ENCODE data around the gene PIGK.
A peak's percentile ranks its signal among the peaks of the same experiment; 100 is the strongest.

PIGK gene

DNA sequence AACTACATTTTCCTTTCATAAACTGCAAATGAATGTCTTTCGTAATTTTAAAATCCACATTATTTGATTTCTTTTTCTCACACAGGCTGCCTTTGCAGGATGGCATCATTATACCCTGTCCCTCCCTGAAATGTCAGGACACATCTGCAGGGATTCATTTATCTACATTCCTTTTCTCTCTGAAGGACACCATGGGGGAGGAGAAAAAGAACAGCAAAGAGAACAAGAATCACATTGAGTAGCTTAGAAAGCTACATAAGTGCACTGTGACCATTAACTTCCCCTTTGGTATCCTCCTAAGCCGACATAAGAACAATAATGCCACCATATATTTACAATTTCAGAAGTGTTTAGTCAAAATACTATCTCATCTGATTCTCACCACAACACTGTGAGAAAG is 129.5 kb downstream of the PIGK start:
- DNase-seq, result no peak

DNA sequence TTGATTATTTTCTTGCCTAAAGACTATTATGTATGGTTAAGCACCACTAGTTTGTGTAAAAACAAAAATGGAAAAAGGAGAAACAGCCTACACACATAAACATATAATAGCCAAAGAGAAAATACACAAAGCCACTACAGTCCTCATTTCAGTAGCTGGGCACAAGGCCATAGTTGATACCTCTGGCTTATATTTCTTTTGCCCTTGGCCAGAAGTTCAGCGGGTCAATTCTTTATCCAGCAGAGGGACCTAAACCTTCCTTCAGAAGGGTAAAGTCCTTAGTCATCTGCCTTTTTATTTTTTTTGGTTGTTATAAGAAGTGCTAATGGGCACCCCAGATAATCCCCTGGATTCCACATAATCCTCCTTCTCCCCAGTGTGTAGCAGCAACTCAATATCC is 134.1 kb downstream of the PIGK start:
- no peak for DNase-seq

DNA sequence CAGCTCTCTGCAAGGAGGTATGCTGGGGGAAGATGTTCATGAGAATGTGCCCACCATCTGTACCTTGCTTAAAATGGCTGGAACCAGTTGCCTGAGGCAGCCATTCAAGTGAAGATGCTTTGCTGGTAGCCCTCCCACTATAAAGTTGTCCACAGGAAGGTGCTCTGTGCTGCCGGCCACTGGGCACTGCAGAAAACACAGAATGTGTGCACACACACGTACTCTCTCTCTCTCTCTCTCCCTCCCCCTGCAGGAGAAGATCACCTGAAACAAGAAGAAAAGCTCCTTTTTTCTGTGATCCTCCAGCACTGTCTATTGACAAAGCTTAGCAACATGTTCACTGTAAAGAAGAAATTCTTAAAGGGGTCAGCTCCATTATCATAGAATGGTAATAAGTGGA is 134.8 kb downstream of the PIGK start:
- DNase-seq, result no peak

DNA sequence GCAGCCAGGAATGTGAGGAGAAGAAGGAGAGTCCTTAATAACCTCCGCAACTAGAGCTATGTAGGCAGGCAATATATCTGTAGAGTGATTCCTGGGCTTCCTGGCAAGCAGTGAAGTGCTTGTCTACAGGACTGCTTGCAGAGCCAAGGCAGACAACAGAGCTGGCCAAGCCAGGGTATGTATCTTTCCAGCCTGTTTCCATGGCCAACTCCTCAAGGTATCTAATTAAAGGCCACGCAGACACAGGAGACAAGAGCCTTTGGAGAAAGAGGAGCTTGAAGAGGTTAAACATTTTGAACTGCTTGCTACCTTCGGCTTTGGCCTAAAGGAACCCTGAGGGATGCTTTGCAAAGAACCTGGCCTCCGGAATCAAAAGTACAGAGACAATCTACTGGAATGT is 137.4 kb downstream of the PIGK start:
- DNase-seq, result no peak

DNA sequence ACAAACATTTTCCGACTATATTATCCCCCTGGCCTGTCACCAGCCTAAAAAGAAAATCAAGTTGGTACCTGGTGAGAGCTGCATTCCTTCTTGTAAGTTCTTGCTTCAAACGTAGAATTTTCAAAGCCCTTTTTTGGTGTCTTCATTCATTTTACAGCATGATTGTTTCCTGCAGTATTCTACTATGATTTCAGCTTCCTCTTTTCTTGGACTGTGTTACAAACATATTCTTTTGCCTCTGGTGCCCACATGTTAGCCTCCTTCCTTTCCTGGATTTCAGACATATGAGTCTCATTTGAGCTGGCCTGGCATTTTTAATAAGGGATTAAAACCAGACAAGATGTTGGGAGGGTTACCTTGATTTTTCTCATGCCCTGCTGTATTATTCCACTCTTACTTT is 142.5 kb downstream of the PIGK start:
- peak; percentile 13 for DNase-seq

DNA sequence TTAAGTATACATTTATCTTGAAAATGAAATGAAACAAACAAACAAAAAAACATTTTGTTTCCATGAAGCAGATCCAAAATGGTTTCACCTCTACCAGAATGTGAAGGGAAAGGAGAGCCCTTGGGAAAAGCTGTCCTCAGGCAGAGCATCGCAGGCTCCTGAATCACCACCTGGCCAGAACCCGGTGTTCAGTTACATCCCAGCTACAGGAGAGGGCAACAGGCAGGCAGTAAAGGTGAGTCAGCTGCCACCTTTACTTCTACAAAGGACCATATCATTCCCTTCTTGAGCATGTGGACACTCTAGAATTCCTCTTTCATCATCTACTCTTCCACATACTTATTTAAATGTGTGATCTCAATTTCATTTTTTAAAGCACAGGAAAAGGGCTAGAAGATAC is 151.2 kb downstream of the PIGK start:
- DNase-seq, result no peak

DNA sequence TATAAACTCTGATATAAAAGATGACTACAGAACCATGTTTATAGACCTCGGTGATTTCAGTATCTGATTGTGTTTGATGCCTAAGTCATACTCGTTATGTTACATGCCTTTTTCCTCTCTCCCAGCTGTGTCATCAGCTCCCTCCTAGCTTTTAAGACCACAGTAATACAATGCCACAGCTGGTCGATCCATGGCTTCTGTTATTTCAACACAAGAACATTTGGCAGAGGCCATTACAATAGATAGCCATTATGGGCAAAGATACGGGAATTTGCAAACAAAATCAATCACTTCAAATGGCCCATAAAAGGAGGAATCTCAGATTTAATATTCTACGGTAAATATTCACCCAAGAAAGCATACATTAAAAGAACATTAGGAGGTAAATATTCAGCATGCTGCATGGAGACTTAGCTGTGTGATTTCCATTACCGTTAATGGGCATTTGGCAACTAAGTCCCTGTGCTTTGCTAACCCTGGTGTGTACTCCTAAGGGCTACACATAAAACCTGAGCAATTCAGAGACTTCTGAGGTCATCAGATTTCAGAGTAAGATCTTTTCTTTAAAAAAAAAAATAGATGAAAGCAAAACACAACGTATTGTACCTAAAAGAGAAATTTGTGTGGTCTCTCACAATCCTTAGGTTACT is 153.4 kb downstream of the PIGK start:
- no peak for DNase-seq

DNA sequence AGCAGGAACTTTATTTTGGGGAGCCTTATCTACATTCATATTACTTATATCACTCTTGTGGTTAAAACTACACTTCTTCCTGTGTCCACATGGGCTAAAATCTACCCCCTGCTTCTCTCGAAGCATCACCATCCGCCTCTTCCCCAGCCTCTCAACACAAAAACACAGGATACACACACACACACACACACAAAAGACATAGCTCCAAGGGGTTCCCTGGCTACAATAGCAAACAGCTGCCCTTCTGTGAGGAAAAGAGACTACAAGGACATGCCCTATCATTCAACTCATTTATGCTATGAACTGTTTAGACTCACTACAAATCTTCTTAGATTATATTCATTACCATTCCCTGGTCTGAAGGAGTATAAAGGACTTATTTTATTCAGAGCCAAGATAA is 155.0 kb downstream of the PIGK start:
- DNase-seq, result no peak

DNA sequence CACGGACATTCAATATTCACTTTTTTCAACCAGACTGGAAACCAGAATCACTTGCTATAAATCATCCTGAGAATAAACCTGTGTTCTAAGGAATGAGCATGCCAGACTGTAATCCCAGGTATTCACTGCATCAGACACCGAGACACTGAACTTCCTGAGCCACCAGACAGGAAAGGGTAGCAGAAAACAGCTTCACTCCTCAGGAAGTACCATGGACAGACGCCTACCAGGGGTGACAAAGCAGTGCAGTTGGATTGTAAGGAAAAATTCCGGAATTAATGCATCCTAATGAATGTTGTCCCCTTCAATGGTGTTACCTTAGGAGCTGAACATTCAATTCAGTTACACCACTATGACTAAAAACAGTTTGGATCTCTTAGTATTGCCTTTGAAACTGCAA is 156.1 kb downstream of the PIGK start:
- DNase-seq, result no peak

DNA sequence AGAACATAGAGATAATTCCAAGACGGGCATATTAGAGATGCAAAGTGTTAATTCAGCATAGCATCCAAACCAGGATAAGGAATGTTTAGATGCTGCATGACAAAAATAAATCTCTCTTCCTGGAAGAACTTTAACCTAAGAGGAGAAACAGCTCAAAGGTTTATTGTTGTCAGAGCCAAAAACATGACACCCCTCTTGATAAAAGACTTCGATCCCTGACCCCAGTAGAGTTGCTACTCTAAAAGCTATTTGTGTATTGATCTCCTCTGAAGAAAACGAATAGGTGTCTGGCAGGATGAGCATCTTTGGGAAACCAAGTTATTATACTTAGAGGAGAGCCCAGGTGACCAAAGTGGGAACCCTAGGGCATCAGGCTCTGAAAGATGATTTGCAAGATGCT is 158.1 kb downstream of the PIGK start:
- no peak for DNase-seq

DNA sequence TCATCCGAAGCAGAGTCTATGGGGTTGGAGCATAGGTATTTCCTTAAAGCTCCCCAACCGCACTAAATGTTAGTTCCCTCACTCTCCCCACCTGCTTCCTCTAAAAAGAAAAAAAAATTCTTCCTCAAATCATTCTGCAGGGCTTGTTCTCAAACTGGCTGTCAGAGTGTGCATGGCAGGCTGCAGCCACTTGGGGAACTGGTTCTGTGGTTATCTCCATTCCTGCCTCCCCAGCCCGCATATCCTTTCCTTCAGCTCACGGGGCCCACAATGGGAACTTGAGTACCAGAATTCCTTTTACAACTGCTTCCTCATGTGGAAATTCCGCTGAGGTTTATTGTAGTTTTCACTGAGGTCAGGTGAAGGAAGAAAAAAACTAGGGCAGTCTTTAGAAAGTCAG is 159.2 kb downstream of the PIGK start:
- DNase-seq, result peak; percentile 54

DNA sequence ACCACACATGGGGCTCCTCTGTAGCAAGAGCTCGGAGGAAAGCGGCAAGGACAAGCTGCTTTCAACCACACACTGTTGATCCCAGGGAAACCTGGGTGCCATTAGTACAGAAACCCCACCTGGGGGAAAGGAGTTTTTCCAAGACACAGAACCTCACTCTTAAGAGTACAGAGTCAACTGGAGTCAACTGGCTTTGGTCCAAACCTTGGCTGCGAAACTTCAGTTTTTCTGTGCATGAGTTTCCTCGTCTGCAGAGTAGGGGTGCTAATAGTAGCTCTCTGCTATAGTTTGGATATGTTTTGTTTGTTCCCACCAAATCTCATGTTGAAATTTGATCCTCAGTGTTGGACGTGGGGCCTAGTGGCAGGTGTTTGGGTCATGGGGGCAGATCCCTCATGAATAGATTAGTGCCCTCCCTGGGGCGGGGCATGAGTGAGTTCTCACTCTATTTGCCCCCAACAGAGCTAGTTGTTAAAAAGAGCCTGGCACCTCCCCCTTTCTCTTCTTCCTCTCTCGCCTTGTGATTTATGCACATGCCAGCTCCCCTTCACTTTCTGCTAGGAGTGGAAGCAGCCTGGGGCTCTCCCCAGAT is 161.1 kb downstream of the PIGK start:
- DNase-seq, result no peak

DNA sequence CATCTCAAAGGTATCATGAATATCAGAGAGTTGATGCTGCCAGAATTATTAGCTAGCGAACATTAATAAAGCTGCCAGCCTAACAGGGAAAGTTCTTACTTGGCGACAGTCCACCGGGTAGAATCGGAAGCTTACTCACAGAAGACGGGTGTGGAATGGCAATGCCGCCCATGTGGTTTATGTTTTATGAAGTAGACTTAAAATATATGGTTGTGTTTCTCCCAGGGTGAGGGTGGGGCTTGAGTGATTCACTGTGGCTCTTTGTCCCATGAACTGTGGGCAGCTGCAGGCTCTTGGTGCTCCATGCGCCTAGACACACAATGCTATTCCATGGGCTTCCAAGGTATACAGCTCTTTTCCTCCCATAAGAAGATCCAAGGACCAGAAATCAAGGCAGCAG is 162.7 kb downstream of the PIGK start:
- DNase-seq, result no peak

DNA sequence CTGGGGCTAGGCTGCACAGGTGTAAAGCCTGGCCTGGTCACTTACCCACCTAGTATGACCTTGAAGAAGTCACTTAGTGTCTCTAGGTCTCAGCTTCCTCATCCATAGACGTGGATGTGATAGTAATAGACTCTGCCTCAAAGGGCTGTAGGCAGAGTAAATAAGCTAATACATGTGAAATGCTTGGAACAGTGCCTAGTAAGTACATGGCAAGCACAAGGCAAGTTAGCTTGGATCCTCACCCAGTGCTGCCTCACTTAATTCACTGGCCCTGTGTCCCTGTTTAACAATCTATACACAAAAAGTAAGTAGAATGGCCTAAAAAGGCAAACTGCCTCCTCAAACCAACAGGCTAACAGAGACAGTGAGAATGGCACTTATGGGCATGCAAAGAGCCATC is 167.8 kb downstream of the PIGK start:
- no peak for DNase-seq

DNA sequence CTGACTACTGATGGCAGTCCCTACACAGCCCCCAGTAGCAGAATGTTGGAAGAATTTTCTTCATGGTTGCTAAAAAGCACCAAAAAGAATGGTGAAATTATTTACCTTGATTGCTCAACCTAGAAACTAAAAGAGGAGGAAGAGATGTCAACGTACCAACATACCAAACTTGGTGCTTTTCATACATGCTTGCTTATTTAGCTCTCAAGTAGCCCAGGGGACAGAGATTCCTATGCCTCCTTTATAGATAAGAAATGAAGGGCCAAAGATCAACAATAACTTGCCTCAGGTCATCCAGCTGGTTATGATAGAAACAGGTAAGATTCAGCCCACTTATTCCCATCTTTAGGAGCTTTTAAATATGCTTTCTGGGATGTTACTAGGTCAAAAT is 170.6 kb downstream of the PIGK start:
- no peak for DNase-seq

DNA sequence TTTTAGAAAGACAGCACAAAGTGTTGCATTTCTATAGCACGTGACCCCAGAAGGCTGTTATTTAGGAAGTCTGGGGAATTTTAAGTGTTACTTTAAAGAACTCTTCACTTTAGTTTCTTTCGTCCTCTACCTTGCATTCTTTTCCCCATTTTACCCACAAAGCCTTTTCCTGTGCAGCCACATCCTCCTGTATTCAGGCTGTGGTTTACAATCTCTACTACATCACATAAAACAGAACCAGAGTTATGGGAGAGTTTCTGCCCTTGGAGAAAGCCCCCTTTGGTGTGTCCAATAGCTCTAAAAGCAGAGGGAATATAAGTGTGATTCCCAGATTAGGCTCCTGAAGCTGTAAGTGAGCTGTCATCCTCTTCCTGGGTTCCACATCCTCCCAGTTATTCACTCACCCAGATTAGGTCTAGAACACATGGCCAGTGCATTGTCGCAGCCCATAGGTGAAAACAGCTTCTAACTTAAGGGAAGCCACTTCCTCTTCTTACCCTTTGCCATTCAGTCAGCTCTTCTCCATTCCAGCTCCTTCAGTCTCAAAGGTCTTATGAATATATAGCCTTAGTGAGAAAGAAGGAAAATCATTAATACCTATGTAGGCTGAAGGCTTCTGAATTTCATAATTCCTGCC is 171.1 kb downstream of the PIGK start:
- peak; percentile 36 for DNase-seq

DNA sequence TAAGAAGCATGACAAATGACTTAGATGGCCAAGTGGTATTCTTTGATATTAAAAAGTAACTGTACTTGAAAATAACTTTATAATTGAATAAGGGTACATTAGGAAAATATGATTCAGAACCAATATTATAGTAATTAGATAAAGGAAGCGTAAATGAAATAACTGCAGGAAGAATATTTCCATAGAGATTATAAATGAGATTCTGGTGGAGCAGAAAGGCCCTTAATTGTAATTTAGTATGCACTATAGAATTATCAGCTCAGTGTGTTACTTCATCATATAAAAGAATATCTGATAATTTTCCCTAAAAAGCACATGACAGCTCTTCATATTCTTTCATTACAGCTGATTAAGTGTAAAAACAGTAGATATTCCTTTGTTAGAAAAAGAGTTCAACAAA is 171.7 kb downstream of the PIGK start:
- no peak for DNase-seq

DNA sequence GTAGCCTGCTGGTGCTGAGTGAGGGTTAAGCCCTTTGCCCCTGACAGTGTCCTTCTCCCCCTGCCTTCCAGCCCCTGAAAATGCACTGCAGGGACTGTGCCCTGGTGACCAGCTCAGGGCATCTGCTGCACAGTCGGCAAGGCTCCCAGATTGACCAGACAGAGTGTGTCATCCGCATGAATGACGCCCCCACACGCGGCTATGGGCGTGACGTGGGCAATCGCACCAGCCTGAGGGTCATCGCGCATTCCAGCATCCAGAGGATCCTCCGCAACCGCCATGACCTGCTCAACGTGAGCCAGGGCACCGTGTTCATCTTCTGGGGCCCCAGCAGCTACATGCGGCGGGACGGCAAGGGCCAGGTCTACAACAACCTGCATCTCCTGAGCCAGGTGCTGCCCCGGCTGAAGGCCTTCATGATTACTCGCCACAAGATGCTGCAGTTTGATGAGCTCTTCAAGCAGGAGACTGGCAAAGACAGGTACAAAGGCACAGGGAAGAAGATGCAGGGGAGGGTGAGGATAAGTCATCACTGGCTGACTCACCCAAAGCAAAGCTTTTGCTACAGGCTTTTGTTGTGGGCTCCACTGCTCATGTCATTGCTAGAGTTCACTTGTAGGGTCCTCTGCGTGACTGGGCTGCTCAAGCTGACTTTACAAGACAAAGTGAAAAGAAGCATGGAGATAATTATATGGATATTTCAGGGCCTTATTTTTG is 174.9 kb downstream of the PIGK start:
- no peak for DNase-seq

DNA sequence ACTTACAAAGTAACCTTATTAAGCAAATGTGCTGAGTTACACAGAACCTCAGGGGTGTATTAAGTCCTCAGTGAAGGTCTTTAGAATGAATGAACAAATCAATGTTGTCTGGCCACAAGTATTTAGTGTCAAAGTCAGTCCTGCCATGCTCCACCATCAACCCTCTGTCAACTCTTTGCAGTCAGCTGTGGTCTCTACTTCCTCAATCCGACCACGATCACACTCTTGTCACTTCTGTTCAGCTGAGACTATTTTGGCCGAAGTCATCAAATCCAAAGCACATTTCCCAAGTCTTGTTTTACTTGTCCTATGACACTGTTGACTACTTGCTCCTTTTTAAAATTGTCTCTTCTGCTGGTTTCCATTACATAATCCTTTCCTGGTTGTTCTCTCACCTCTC is 178.4 kb downstream of the PIGK start:
- peak; percentile 40 for DNase-seq

DNA sequence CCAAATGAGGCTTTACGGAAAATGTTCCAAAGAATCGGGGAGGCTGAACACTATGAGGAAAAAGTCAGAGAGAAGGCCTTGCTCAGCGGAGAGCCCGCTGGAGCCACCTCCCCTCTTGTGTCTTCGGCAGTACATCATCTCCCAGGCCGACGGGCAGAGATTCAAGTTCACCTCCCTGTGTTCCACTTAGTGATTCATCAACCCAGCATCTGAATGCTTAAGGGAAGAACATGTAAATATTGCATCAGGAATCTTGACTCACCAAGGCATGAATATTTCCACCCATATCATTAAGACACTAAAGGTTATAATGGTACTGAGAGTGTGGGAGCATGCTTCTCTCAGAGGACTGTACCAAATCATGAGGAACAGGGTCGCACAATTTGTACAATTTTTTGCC is 179.5 kb downstream of the PIGK start:
- DNase-seq, result no peak

DNA sequence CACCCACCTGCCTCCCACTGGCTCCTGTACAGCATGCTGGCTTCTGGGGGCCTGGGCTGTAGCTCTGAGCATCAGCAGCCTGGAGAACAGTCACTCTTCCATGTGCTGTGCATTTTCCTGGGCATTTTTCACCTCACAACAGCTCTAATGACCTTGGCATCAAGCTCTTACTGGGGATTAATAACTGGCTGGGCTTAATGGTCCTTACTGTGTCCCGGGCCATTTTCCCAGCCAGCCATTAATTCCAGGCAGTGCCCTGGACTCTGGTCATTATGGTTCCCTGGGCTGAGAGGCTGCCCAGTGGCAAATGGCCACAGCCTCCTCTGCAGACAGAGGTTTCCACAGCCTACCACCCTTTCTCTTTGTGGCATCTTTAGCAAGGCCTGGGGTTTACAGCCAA is 180.1 kb downstream of the PIGK start:
- DNase-seq, result no peak
